GM13976 (cell line): Measurements from ENCODE around the gene PBX1.

ENCODE experiments used
- DNase-seq: peaks from one replicate; pipeline ENCODE4 v3.0.0; 2012; ENCODE audit warnings: low spot score
- CTCF ChIP-seq: IDR thresholded peaks from 2 replicates; pipeline ENCODE4 v1.5.1; 2012; ENCODE audit warnings: borderline replicate concordance, mild to moderate bottlenecking; ENCODE audit not compliant: insufficient read depth; ENCODE audit errors: extremely low read depth, missing control alignments, control extremely low read depth
- in situ Hi-C: fragments of 300-500 bp; cut with MboI; formaldehyde crosslinking; loops from one replicate; pipeline ENCODE4 v1.12.0; 2022; ENCODE audit warnings: low sequenced_read_pairs, mixed read lengths, inconsistent platforms; ENCODE audit not compliant: unreplicated experiment

The PBX1 gene

GRCh38 chr1:164578479-164579200 lies 19.7 kb downstream of the PBX1 start:
- no peak for DNase-seq
- no peak for TF ChIP-seq CTCF
- in situ Hi-C loops, result no loop called here

GRCh38 chr1:164579381-164579780 lies 20.4 kb downstream of the PBX1 start:
- TF ChIP-seq CTCF, result no peak
- no peak for DNase-seq
- in situ Hi-C loops, result no loop called here

- DNase-seq, result no peak
- TF ChIP-seq CTCF, result no peak
- in situ Hi-C loops, result no loop called here
Measured at GRCh38 chr1:164581762-164582161, 22.8 kb downstream of the PBX1 start.

GRCh38 chr1:164583196-164583595 lies 24.2 kb downstream of the PBX1 start:
- no peak for TF ChIP-seq CTCF
- in situ Hi-C loops, result no loop called here
- no peak for DNase-seq

GRCh38 chr1:164583835-164584539 lies 25.0 kb downstream of the PBX1 start:
- in situ Hi-C loops, result no loop called here
- DNase-seq, result no peak
- TF ChIP-seq CTCF, result no peak

GRCh38 chr1:164586591-164586990 lies 27.6 kb downstream of the PBX1 start:
- in situ Hi-C loops, result no loop called here
- TF ChIP-seq CTCF, result no peak
- DNase-seq, result no peak
